Measurements from ENCODE around the gene DERA.

GRCh38 chr12:16086462-16086861, 175.3 kb downstream of the DERA start:
- TF ChIP-seq, protein P1, sequence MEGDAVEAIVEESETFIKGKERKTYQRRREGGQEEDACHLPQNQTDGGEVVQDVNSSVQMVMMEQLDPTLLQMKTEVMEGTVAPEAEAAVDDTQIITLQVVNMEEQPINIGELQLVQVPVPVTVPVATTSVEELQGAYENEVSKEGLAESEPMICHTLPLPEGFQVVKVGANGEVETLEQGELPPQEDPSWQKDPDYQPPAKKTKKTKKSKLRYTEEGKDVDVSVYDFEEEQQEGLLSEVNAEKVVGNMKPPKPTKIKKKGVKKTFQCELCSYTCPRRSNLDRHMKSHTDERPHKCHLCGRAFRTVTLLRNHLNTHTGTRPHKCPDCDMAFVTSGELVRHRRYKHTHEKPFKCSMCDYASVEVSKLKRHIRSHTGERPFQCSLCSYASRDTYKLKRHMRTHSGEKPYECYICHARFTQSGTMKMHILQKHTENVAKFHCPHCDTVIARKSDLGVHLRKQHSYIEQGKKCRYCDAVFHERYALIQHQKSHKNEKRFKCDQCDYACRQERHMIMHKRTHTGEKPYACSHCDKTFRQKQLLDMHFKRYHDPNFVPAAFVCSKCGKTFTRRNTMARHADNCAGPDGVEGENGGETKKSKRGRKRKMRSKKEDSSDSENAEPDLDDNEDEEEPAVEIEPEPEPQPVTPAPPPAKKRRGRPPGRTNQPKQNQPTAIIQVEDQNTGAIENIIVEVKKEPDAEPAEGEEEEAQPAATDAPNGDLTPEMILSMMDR (IDR thresholded peaks at IDR 0.05): no peak
- no peak for TF ChIP-seq POLR2A (IDR thresholded peaks at IDR 0.05)

Measured in tibial nerve (tissue), 3 donors.